Suprapubic skin (tissue), 3 donors: ENCODE data around the gene FOXL3.

Source experiments
- POLR2A ChIP-seq, 2 donors: fragments of 450-650 bp; IDR thresholded peaks; one replicate each; pipeline ENCODE4 v1.6.1; 2017; ENCODE audit warnings: antibody characterized with exemption in 2 of 2, mild to moderate bottlenecking in 2 of 2, moderate library complexity in 2 of 2
- TF ChIP-seq, protein P1 (sequence below), 2 donors: fragments of 200-600 bp in 1 of 2; fragments of 450-650 bp in 1 of 2; sonication (generic) in 1 of 2; IDR thresholded peaks; one replicate each; pipeline ENCODE4 v1.5.1; 2016 to 2019; ENCODE audit warnings: antibody characterized with exemption in 2 of 2, mild to moderate bottlenecking in 1 of 2, moderate library complexity in 1 of 2

DNA sequence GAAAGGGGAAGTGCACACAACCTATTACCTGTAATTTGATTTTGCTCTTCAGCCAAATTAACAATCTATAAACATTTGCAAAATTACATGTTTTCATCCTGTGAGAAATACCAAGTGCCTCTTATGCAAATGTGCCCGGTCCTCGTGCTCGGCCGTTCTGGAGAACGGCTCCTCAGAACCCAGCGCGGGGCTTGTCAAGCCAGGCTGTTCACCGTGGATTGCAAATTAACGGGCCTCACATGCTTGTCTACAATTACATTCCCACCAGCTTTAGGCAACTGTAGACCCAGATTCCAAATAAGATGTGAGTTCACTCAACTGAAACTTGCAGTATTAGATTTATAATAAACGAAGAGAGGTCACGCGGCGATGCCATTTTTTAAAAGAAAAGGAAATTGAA is 8.8 kb downstream of the FOXL3 start:
- no peak for TF ChIP-seq POLR2A (IDR thresholded peaks at IDR 0.05)
- TF ChIP-seq, protein P1, sequence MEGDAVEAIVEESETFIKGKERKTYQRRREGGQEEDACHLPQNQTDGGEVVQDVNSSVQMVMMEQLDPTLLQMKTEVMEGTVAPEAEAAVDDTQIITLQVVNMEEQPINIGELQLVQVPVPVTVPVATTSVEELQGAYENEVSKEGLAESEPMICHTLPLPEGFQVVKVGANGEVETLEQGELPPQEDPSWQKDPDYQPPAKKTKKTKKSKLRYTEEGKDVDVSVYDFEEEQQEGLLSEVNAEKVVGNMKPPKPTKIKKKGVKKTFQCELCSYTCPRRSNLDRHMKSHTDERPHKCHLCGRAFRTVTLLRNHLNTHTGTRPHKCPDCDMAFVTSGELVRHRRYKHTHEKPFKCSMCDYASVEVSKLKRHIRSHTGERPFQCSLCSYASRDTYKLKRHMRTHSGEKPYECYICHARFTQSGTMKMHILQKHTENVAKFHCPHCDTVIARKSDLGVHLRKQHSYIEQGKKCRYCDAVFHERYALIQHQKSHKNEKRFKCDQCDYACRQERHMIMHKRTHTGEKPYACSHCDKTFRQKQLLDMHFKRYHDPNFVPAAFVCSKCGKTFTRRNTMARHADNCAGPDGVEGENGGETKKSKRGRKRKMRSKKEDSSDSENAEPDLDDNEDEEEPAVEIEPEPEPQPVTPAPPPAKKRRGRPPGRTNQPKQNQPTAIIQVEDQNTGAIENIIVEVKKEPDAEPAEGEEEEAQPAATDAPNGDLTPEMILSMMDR (IDR thresholded peaks at IDR 0.05): no peak
